HG02870 (cell line): ENCODE data around the gene BEND5.

Experiments used
- ATAC-seq: cut with Tn5 transposase; IDR thresholded peaks from one replicate; pipeline ENCODE4 v1.9.1; 2021; ENCODE audit warnings: mild to moderate bottlenecking, moderate library complexity; ENCODE audit not compliant: unreplicated experiment

Gene BEND5

GRCh38 chr1:48683839-48684238, 92.9 kb downstream of the BEND5 start:
- ATAC-seq, result no peak

GRCh38 chr1:48681476-48682305, 95.0 kb downstream of the BEND5 start:
- no peak for ATAC-seq

- ATAC-seq, result no peak
Observed at GRCh38 chr1:48680411-48681035, 96.2 kb downstream of the BEND5 start.

GRCh38 chr1:48679859-48680258, 96.8 kb downstream of the BEND5 start:
- no peak for ATAC-seq

- ATAC-seq, result no peak
Observed at GRCh38 chr1:48678710-48679505, 97.8 kb downstream of the BEND5 start.
